Colon (tissue), 2 donors: ENCODE results near the gene EXTL2.
"Not testable (repeated sequence)": the region's sequence is repeated elsewhere in the genome, so short reads cannot be mapped to it uniquely, and the experiment has no call there.

Experiments used
- FAIRE-seq: peaks from 2 replicates; lab custom pipeline; 2012; peaks lifted over from hg19 to GRCh38; lab: Jason Lieb, UNC
- donor health status: control.
- donor health status: control.

EXTL2 gene

DNA sequence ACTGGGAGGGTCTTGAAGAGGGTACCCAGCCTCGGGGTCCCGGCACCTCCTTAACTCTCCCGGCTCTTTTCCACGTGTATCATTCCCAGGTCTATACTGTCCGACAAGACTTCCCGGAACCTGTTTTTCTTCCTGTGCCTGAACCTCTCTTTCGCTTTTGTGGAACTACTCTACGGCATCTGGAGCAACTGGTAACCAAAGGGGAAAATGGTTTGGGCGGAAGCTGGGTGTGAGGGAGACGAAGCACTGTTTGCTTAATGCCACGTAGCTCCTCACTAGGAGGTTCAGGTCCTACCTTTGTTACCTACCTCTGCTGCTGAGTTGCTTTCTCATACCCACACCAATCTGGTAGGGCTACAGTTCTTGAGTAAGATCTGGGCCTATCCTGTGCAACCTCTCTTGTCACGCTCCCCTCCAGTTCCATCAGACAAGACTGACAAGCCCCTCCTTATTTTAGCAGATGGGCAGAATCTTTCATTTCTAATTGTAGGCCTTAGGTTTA, 1.9 kb upstream of the EXTL2 start:
- FAIRE-seq = no peak

DNA sequence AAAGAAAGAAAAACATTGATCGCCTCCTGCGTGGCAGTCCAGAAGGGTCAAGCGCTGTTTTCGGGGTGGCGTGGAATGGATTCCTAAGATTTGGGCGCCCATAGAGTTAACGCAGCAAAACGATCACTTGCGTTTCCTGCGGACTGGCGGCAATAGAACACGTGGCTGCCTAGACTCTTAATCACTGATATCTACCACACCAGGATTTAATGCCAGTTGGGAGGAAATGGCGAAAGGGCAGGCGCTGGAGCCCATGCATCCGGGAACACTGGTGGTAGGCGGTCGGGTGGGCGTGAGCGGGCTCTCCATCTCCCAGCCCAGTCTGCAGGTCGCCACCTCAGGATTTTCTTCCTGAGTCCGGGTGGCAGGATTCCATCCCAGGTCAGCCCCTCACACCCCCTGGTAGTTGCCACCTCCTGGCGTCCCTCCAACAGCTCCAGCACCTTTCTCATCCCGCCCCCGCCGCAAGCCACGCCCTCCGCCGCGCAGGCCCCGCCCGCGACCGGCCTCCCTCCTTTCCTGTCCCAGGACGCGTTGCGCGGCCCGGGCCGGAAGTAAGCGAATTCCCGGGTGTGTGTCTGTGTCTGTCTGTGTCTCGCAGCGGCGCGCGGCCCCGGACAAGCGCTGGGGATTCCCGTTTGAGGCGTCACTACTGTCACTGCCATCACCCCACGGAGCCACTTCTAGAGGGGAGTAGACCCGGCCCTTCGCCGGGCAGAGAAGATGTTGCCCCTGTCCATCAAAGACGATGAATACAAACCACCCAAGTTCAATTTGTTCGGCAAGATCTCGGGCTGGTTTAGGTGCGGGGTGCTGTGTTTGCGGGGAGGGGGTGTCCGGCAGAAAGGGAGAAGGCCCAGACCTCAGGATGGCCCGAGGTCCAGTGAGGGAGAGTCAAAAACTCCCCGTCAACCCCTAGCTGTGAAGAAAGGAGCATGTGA, 1.2 kb upstream of the EXTL2 start, which contains the start of gene SLC30A7:
SLC30A7 (plus strand) TSS at position 551 of the 941 bp plus-strand sequence; CDS start at position 724, 173 bp downstream.
- no peak for FAIRE-seq

DNA sequence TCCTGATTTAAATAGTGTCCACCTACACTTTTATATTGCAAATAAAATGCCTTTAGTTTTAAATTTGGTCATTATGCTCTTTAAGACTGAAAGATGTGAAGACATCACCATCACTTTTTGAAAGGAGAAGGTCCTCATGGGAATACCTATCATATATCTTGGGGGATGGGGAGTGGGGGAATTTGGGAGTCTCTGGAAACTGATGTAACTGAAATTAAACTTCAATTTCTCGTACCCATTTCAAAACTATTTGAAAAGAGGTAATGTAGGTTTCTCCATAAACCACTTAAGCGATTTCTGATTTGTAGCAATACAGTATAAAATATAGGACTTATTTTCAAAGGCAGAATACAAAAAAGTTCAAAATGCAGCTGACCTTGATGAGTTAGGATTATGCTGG, 924 bp downstream of the EXTL2 start:
- FAIRE-seq = no peak

- no peak for FAIRE-seq
These were observed 2.1 kb downstream of the EXTL2 start for GRCh38 chr1:100892554-100892953.

DNA sequence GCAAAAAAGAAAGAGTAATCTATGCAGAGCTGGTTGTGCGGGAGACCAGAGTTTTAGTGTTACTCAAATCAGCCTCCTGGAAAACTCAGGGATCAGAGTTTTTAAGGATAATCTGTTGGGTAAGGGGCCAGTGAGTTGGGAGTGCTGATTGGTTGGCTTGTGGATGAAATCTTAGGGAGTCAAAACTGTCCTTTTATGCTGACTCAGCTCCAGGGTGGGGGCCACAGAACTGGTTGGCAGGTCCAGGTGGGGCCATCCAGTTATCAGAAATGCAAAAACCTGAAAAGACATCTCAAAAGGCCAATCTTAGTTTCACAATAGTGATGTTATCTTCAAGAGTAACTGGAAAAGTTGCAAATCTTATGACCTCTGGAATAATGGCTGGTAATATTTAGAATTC, 3.3 kb downstream of the EXTL2 start:
- FAIRE-seq = no peak

DNA sequence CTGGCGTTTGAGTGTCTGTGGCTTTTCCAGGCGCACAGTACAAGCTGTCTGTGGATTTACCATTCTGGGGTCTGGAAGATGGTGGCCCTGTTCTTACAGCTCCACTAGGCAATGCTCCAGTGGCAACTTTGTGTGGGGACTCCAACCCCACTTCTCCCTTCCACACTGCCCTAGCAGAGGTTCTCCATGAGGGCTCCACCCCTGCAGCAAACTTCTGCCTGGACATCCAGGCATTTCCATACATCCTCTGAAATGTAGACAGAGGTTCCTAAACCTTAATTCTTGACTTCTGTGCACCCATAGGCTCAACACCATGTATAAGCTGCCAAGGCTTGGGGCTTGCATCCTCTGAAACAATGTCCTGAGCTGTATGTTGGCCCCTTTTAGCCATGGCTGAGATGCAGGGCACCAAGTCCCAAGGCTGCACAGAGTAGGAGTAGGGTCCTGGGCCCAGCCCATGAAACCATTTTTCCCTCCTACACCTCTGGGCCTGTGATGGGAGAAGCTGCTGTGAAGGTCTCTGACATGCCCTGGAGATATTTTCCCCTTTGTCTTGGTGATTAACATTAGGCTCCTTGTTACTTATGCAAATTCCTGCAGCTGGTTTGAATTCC, 4.7 kb downstream of the EXTL2 start:
- not testable (repeated sequence) for FAIRE-seq

DNA sequence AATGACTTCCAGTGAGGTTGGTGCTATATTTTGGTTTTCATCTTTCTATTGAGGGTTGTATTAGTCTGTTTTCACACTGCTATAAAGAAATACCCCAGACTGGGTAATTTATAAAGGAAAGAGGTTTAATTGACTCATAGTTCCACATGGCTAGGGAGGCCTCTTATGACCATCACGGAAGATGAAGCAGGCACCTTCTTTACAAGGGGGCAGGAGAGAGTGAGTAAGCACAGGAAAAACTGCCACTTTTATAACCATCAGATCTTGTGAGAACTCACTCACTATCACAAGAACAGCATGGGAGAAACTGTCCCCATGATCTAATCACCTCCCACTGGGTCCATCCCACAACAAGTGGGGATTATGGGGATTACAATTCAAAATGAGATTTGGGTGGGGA, 5.6 kb downstream of the EXTL2 start:
- FAIRE-seq = not testable (repeated sequence)

- no peak for FAIRE-seq
These were observed 10.7 kb downstream of the EXTL2 start for GRCh38 chr1:100883963-100884362.

DNA sequence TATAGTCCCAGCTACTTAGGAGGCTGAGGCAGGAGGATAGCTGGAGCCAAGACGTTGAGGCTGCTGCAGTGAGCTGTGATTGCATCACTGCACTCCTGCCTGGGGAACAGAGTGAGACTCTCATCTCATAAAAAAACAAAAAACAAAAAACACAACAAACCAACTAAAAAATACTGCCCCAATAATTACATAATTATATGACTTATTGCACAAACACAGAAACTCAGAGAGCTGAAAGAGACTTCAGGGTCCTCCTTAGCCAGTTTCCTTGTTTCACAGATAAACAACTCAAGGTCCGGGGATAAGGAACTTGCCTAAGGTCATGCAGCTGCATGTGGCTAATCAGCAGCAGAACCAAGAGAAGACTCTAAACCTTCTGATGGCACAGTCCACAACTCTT, 11.9 kb downstream of the EXTL2 start:
- no peak for FAIRE-seq

GRCh38 chr1:100881687-100882086, 13.0 kb downstream of the EXTL2 start:
- no peak for FAIRE-seq

DNA sequence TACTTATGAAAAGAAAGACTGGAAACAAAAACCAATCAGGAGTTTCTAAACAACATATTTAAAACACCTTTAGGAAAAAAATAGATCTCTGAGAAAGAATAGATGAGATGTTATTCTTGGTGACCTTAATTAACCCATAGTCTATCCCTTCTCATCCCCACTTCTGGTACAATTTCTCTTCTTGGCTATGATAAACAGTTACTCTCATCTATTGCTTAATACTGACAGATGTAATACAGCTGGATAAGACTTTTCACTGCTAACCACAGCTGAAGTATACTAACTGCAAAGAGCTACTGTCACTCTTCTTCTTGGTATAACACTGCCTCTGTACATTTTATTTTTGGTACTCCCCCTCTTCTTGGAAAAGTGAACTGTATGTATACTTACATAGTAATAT, 15.2 kb downstream of the EXTL2 start:
- FAIRE-seq = no peak

DNA sequence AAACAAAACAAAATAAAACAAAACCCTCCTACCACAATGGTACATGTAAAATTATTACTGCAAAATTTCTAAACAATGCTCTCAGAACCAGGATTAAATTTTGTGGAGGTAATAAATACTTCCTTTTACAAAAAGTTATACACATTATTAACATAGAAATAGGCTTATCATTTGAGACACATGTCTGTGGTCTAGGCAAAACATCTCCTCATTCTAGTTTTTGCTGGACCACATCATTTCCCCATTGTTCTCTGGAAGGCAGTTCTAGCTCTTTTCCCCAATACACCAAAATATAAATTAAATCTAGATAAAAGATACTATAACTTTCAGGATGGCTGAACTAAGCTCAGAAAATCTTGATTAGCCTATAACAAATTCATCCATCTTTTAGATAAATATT, 18.4 kb downstream of the EXTL2 start:
- FAIRE-seq = no peak

GRCh38 chr1:100875228-100875627, 19.4 kb downstream of the EXTL2 start:
- no peak for FAIRE-seq

DNA sequence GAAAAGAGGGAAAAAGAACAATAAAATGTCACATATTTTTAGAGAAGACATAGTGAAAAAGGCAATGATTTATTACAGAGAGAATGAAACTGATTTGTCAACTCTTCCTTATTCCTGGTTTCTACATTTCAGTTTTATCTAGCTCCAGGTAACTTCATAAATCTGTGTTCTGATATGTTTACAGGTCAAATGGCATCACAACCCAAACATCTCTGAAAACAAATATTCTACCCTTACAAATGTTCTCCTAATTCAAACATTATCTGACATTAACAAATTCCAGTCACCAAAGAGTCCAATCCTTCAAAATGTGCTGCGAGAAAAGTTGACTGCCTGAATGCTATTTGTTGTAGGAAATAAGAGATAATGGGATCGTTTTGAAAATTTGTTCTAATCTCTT, 20.2 kb downstream of the EXTL2 start:
- no peak for FAIRE-seq

GRCh38 chr1:100869996-100870395, 24.6 kb downstream of the EXTL2 start:
- no peak for FAIRE-seq

GRCh38 chr1:100868364-100868995, 26.2 kb downstream of the EXTL2 start:
- FAIRE-seq = peak; percentile 70

DNA sequence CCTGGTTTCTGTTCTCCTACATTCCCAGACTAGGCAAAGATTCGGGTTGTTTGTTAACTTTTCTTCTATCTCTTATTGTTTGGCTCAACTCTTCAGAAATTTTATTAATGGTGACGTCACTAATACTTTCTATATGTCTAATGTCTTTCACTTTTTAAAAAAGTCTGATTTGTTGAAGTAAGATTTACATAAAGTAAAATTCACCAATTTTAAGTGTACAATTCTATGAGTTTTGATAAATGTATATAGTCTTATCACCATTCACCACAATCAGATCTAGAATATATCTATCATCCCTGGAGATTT, 27.8 kb downstream of the EXTL2 start:
- FAIRE-seq = no peak

GRCh38 chr1:100866041-100866900, 28.4 kb downstream of the EXTL2 start:
- no peak for FAIRE-seq

DNA sequence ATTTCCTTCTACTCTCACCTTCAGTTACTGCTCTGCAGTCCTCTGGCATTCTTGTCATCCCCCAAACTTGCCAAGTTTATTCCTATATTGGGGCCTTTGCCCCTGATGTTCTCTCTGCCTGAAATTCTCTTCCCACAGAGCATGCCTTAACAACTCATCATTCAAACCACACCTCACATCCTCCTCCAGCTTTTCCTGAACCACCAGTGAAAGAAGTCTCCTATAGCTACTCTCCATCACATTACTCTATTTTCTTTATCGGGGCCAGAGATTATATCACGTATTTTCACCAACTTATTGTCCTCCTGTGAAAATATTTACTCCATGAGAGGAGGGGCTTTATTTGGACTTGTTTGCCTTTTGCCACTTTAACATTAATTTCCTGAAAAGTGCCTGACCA, 32.1 kb downstream of the EXTL2 start:
- no peak for FAIRE-seq

- FAIRE-seq = no peak
These were observed 33.3 kb downstream of the EXTL2 start for GRCh38 chr1:100861379-100861778.

GRCh38 chr1:100860397-100860991, 34.1 kb downstream of the EXTL2 start:
- FAIRE-seq = no peak

- not testable (repeated sequence) for FAIRE-seq
These were observed 39.5 kb downstream of the EXTL2 start for GRCh38 chr1:100855116-100855515.
